SU-DHL-6 (cell line): ENCODE measurements around the gene PRKAR2A.

Experiments used
- EZH2phosphoT487 ChIP-seq: fragments of 200-600 bp; sonication (generic), shearing (Covaris generic); conservative IDR thresholded peaks from 2 replicates; pipeline ENCODE4 v1.6.1; 2018; ENCODE audit warnings: mild to moderate bottlenecking, antibody characterized with exemption, low read length, moderate library complexity, mixed read lengths
- TF ChIP-seq, protein P1 (sequence below): fragments of 200-600 bp; sonication (generic); IDR thresholded peaks from one replicate; pipeline ENCODE4 v1.5.1; 2017; ENCODE audit warnings: antibody characterized with exemption, mild to moderate bottlenecking, low read length, moderate library complexity; ENCODE audit not compliant: insufficient read depth, poor library complexity, severe bottlenecking

DNA sequence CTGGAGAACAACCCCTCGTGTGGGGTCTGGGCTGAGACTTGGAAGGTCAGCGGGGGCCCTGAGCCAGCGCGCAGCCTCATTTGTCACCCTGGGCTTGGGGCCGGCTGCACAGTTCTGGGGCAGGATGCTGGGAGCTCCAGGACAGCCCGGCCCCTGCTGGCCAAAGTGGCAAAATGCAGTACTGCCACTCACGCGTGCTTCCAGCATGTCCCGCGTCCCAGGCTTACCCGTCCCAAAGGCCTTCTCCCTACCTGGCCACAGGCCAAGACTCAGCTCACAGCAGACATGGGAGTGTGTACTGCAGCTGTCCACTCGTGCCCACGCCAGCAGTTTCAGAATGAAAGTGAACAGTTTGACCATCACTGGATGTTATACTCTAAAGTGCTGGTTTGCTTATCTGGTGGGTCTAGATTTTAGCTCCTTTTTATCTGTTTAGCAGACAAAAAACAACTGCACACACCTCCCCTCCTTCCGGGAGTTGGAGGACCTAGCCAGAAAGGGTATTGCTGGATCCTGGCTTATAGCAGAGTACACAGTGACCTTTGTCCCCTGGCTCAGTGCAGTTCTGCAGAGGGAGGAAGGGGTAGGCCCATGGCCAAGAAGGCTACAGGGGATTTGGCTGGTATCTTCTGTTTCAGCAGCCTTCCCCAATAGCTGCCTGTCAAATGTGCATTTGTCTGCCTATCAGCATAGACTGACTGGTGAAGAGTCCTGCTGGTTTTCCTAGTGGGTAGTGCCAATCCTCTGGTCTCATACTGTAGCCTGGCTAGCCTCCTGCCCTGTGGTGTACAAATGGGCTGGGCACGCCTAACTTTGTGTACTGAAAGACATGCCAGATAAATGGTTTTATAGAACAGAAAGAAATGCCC is 107.5 kb downstream of the PRKAR2A start:
- TF ChIP-seq, protein P1, sequence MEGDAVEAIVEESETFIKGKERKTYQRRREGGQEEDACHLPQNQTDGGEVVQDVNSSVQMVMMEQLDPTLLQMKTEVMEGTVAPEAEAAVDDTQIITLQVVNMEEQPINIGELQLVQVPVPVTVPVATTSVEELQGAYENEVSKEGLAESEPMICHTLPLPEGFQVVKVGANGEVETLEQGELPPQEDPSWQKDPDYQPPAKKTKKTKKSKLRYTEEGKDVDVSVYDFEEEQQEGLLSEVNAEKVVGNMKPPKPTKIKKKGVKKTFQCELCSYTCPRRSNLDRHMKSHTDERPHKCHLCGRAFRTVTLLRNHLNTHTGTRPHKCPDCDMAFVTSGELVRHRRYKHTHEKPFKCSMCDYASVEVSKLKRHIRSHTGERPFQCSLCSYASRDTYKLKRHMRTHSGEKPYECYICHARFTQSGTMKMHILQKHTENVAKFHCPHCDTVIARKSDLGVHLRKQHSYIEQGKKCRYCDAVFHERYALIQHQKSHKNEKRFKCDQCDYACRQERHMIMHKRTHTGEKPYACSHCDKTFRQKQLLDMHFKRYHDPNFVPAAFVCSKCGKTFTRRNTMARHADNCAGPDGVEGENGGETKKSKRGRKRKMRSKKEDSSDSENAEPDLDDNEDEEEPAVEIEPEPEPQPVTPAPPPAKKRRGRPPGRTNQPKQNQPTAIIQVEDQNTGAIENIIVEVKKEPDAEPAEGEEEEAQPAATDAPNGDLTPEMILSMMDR = peak; percentile 61
- no peak for TF ChIP-seq EZH2phosphoT487
